HG02759 (cell line): ENCODE results near the gene OBP2B.
"Not testable (repeated sequence)": the region's sequence is repeated elsewhere in the genome, so short reads cannot be mapped to it uniquely, and the experiment has no call there.

Source experiments
- ATAC-seq: cut with Tn5 transposase; IDR thresholded peaks from one replicate; pipeline ENCODE4 v1.9.1; 2021; ENCODE audit warnings: mild to moderate bottlenecking, moderate library complexity; ENCODE audit not compliant: unreplicated experiment

Gene OBP2B

DNA sequence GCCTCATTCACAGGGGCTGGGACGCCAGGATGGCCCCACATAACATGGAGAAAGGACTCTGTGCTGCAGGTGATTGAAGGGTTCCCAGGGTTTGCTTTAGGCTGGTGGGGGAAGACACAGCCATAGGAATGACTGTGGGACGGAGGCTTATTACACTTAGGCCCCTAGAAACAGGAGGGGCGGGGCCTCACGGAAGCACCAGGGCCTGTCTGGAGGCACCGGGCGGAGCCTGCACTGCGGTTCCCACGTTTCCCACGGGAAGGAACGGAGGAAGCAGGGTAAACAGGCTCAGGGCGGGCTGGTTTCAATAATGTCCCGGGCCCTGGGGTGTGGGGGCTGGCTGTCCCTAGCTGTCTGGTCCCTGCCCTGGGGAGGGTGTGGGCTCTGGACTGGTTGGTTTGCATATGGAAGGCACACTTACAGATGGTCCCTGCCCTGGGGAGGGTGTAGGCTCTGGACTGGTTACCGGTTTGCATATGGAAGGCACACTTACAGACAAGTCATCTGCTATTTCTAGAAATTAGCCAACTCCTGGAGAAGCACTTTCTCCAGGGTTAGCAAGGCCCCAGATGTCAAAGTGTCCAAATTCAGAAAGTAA is 14.2 kb upstream of the OBP2B start:
- ATAC-seq = not testable (repeated sequence)

DNA sequence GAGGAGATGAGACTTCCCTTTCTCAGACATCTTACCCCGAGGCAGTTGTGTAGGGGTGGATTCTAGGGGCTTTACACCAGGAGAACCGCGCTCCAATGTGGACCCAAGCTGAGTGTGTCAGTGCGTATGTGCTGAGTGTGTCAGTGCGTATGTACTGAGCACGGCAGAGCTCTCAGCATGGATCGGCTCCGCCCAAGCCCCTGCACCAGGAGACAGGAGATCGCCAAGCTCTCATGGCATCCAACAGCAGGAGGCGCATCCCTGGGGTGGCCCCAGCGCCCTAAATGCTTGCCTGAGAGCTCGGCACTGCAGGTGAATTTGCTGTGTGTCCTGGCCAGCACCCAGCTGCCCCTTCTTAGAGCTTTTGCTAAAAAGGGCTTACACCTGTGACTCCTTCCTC is 12.9 kb upstream of the OBP2B start:
- not testable (repeated sequence) for ATAC-seq

DNA sequence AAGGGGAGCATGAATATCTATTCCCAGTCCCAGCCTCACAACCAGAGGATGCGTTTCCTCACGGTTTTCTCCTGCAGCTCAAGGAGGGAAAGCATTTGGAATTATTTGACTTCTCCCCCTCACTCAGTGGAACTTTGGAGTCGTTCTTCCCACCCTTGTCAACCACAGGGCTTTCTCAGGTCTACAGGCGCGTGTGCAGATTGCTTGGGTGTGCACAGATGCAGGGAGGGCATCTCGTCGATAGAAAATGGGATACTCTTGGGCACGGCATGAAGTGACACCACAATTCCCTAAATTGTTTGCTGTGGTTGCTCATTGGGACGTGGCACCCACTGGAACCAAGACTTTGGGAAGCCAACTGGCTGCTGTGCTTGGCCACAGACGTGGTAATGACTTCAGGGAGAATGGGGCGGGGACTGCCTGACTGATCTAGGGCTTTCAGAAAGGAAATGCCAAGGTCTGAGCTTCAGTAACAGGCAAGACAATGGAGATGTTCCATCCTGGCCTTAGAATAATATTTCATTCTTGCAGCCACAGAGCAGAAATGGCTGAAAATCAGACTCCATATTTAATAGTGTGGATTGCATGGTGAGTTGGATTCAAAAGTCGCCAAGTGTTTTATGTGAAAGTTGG is 12.2 kb upstream of the OBP2B start:
- no peak for ATAC-seq

DNA sequence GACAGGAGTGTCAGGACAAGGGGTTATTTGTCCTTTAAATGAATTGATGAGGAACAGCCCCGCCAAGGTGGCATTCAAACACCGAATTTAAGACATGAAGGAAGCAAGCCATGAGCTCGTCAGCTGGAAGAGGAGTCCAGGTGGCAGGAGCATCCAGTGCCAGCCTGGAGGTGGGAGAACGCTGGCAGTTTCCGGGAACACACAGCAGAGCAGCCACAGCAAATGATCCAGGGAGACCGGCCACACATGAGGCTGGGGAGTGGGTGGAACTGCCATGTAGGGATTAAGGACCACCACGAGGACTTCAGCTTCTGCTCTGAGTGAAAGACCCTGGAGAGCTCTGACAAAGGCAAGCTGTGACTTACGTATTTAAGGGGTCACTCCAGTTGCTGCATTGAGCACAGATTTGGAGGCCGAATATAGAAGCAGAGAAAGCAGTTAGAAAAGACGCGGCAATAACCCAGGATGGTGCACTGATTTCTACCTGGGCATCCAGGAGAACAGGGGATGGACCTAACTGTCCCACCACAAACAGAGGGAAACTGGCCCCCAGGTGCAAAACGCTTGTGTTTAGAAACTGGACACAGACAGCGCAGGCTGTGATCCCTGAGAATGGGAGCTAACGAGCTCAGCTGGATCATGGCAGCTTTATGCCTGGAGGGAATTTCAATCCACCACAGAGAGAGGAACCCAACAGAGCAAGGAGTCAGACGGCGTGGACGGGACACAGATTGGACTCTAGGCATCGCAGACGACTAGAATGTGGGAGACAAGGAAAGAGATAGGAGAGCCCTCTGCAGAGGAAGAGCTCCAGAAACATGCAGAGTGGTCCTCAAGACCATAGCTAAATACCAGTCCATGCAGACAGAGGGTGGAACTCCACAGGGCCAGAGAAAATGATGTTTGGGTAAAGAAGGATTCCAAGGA is 9.3 kb upstream of the OBP2B start:
- not testable (repeated sequence) for ATAC-seq

DNA sequence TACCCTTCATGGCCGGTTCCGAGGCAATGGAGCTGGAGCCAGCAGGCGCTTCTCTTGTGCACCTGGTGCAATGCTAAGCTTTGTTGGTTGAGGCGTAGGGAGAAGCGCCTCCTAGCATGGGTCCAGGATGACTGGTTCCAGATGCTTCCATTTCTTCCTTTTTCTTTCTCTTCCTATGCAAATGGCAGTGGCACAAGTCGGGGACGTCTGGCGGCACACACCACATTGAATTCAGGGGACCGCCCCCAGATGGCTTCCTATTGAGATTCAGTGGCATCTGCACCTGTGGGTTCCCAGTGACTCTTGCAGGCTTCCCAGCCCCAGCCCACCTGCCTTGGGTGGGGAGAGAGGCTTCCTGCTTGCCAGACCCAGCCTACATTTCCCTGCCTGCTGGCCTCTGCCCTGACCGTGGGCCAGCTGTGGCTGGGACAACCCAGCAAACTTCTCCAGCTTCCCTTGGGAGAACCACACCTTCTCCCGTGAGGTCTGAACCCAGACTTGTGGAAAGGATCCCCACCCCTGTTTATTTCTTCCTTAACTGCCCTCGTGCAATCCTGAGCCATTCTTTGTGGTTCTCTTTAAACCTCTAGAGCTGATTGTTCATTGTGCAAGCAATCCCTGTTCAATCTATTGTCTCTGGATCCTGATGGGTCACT is 8.4 kb upstream of the OBP2B start:
- ATAC-seq = not testable (repeated sequence)

DNA sequence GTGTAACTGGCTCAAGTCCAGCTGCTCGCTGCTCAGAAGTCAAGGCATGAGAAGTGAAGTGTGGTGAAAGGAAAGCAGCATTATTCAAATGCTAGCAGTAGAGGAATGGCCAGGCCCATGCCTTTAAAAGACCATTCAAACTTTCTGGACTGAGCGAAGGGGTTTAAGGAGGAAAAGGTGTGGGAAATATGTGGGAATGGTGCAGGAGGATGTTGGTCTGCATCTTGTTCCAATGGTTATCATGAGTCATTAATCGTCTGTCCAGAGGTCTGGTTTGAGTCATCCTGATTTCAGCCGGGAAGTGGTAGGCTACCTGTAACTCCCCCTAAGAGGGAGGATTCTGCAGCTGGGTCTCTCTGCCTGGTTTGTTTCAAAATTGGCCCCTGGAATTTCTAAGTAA is 5.2 kb upstream of the OBP2B start:
- ATAC-seq = not testable (repeated sequence)

DNA sequence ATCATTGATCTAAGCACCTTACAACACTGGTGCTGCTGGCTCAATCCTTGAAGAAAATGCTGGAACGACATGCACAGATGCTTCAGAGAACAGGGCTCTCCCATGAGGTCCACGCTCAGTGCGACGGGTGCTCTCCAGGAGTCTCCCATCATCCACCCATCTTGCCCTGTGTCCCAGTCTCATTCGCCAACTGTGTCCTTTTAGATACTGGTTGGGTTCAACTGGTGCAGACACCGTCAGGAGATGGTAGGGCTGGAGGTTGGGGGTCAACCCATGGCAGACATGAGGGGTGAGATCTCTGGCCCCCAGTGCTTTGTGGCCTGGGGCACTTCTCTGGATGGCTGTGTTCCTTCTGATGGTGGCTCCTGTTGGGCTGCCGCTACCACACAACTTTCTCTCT is 1.6 kb upstream of the OBP2B start:
- no peak for ATAC-seq

DNA sequence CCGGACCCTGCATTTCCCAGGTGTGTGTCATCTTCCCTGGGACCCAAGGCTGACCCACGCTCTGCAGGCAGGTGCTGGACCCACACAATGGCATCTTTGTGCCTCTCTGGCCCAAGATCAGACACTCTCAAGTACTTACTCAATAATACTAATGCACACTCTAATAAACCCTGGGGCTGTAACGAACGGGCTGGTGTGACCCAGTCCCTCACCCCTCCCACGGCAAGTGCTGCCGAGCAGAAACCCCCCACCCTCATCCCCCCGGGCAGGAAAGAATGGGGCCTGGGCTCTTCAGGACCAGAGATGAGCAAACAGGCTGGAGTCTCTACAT is 1.1 kb upstream of the OBP2B start:
- no peak for ATAC-seq

DNA sequence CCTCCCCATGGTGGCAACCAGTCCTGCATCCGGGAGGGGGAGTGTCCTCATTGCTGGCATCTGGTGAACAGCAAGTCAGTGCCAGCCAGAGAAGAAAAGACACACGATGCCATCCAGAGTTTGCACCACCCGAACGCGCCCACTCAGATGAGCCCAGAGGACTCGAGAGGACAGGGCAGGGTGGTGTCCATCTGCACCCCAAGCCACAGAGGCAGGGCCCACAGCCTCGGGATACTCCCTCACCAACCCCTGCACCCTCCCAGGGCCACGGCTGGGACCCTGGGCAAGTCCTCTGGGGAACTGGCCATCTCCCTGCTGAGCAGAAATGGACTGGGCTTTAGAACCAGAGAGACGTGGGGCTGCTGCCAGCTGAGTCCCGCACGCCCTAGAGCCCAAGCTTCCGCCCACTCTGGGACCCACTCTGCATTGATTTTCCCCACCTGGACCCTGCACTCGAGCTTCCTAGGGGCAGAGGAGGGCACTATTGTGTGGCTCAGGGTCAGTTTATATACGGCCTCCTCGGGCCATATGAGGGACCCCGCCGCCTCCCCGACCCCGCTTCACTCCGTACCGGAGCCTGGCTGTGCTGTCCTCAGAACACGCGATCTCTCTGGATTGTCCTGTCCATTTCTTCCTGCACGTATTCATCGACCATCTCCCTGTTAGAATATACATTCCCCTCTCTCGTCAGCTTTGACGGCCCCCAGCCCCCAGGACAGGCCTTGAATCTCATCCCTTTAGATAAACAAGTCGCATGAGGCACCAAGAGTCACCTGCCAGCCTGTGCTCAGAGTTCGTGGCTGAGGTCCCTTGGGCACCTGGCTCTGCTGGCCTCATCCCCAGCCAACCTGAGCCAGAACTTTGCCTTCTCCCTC is 514 bp upstream of the OBP2B start:
- ATAC-seq = not testable (repeated sequence)

DNA sequence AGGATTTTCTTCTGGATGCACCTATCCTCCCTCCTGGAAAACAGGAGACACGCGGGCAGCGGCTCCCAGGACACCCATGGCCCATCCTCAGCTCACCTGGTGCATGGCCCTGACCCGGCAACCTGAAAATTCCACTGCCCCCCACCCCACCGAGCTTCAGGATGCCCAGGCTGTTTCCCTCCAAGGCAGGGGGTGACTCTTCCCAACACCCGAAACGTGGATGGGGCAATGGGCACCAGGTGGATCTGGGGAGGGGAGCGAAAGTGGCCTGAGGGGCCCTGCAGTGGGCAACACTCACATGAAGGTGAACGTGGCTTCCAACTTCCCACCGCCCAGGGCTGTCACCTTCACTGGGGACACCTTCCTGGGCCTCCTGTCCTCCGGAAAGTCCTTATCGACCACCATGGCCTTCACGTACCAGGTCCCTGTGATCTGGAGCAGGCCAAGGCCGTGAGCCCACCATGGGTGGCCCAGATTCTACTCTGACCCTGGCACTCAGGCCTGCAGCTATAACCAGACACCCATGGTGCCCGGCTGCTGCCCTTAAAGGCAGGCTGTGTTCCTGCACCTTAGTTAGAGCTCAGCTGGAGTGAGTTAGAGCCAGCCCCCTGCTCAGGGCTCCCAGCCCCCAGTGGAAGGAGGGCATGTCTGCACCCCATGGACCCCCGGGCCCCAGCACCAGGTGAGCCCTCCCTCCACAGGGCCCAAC is 725 bp downstream of the OBP2B start:
- ATAC-seq = not testable (repeated sequence)

DNA sequence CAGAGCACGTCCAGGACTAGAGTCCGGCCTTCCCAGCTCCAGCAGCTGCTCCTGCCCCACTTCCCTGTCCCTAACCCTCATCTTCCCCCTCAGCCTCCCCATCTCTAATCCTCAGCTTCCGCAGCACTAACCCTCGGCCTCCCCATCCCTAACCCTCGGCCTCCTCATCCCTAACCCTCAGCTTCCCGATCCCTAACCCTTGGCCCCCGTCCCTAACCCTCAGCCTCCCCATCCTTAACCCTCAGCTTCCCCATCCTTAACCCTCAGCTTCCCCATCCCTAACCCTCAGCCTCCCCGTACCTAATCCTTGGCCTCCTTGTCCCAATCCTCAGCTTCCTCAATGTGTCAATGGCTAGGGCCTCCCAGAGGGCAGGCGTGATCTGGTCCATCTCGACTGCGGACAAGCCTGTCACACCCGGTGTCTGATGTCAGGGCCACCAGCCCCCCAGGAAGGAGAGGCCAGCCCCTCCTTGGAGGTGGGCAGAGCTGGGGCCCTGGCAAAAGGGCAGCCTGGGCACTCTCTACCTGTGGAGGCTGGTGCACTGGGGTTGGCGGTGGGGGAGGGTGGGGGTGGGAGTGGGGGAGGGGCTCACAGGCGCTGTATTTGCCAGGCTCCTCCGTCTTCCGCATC is 1.4 kb downstream of the OBP2B start:
- no peak for ATAC-seq

DNA sequence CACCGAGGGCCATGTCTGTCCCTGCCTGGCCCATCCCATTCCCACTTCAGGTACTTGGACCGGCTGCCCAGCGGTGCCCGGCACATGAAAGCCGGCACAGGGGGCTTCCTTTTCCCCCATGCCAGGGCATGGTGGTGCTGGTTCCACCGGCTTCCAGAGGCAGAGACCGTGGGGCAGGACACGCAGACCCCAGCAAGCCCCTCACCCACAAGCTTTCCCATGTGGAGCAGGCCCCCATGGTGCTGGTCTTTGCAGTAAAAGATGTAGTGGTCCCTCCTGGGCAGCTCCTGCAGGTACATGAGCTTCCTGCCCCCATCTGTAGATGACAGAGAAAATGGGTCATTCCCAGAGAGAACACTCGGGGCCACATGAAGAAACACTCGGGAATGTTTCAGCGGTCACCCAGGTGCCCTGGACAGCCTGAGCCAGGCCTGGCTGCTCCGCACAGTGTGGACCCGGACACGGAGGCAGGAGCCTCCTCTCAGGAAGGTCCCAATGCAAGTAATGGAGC is 2.0 kb downstream of the OBP2B start:
- ATAC-seq = no peak

DNA sequence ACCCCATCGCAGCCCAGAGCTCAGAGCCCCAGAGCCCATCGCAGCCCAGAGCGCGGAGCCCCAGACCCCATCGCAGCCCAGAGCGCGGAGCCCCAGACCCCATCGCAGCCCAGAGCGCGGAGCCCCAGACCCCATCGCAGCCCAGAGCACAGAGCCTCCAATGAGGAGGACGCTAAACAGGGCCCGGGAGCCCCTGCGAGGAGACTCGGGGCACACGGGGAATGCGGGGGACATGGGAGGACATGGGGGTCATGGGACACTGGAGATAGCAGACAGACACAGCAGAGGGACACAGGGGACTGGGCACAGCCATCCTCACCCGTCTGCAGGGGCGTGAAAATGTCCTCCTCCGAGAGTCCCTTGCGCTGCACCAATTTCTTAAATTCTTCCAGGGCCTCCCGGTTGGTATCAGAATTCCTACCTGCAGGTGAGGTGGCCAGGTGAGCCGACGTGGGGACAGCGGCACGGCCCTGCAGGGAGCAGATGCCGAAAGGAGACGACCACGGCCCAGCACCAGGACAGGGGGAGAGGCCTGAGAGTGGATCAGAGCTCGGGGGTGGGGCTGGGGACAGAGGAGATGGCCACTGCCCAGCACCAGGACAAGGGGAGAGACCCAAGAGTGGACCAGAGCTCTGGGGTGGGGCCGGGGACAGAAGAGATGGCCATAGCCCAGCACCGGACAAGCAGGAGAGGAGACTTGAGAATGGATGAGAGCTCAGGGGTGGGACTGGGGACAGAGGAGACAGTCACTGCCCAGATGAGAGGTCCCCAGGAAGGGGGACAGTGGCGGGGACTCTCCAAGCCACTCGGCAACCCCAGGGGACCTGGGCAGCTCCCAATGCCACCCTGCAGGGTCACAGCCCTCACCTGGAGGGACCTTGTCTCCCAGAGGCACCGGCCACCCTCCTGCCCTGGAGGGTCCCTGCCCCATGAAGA is 2.8 kb downstream of the OBP2B start:
- ATAC-seq = no peak

DNA sequence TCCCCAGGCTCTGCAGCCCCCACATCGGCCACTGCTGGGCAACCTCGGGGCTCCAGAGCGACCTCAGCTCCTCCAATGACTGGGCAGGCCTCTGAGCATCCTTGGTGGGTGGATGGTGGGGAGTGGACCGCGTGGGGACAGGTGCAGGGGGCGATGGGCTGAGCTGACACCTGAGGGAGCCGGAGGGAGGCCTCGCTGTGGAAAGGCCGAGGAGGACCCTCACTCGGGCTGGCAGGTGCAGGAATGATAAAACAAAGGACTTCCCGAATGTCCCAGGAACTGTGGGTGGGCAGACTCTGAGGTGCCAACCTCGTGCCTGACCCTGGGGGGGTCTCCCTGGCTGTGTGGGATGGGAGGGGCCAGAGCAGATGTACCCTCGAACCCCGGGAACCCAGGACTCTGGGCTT is 3.6 kb downstream of the OBP2B start:
- not testable (repeated sequence) for ATAC-seq

DNA sequence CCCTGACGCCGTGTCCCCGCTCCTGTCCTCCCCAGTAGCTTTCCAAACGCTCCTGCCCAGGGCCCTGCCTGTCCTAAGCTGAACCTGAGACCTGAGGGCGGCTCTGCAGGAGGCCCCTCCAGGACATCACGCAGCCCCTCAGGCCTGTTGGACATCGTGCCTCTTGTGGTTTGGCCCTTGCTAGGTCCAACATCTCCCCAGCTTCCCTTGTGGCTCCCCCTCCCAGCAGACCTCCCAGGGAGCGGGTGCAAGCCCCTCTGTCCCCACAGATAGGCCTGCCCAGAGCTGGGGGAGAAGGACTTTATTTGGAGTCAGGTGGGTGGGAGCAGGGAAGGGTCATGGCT is 4.1 kb downstream of the OBP2B start:
- ATAC-seq = no peak

DNA sequence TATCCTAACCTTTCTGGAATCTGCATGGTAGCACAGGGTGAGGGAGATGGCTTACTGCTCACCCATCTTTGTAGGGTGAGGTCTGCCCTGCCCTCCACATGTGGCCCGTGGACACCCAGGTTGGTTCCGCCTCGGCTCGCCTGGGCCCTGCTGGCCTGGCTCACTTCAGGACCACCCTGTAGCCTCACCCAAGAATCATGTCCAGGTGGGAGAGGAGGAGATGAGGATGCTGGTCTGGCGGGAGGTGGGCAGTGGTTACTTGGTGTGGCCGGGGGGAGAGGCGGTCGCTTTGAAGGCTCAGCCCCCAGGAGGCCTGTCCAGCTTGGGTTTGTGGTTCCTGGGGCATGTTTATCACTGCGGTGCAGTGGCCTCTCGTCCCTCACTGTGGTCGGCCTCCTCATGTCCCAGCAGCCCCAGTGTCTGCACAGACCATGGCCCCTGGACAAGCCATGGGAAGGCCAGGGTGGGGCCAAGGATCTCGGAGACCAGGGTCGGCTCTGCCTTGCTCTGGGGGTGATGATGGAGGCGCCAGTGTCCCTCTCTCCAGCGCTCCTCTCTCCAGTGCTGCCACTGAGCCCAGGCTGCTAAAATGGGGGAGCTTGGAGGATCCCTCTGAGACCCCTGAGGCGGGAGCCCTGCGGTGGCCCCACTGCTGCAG is 4.6 kb downstream of the OBP2B start:
- no peak for ATAC-seq

DNA sequence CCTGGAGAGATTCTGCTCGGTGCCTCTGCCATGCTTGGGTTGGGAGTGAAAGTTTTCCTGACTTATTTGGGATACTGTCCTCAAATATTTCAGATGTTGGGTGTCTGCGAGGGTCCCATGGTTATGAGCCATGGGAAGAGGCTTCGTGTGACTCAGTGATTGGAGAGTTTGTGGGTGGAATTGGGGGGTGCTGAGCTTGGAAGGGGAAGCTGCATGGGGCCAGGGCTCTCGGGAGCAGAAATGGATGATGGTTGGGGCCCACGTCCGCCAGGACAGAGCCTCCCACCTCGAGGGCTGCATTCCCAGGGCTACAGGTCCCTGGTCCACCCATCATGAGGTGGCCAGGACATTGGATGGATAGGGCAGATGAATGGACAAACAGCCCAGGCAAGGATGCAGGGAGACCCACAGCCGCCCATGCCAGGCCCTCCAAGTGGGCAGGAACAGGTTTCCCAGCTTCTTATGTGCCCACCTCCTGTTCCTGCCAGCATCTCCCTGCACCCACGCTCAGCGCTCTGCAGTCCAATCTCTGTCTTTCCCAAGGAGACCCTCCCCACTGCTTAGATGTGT is 5.5 kb downstream of the OBP2B start:
- ATAC-seq = no peak
